Nephron progenitor cell (in vitro differentiated cells): ENCODE measurements around the gene HHIPL2.
A peak's percentile ranks its signal among the peaks of the same experiment; 100 is the strongest.

ENCODE experiments used
- DNase-seq: peaks from one replicate; pipeline ENCODE4 v3.0.0; 2021
- H3K27ac Mint-ChIP-seq: 2 replicates; pipeline ENCODE4 v1.8.0; 2021; ENCODE audit warnings: mild to moderate bottlenecking, moderate library complexity, mixed read lengths
- H3K27me3 Mint-ChIP-seq: 2 replicates; pipeline ENCODE4 v1.8.0; 2021; ENCODE audit warnings: mild to moderate bottlenecking, low read depth, mixed read lengths; ENCODE audit not compliant: poor library complexity
- H3K36me3 Mint-ChIP-seq: 2 replicates; pipeline ENCODE4 v1.8.0; 2021; ENCODE audit warnings: low read depth, mixed read lengths
- H3K4me1 Mint-ChIP-seq: 2 replicates; pipeline ENCODE4 v1.8.0; 2021; ENCODE audit warnings: mixed read lengths
- H3K4me3 Mint-ChIP-seq: 2 replicates; pipeline ENCODE4 v1.8.0; 2021; ENCODE audit warnings: mild to moderate bottlenecking, moderate library complexity, mixed read lengths
- H3K9me3 Mint-ChIP-seq: 2 replicates; pipeline ENCODE4 v1.8.0; 2021; ENCODE audit warnings: mild to moderate bottlenecking, moderate library complexity, mixed read lengths
- CTCF ChIP-seq: fragments of 200-600 bp; sonication (generic); IDR thresholded peaks from 2 replicates; pipeline ENCODE4 v1.5.0; 2021; ENCODE audit warnings: antibody characterized with exemption

Gene HHIPL2

GRCh38 chr1:222561656-222562055, 13.8 kb upstream of the HHIPL2 start:
- Mint-ChIP-seq H3K27ac (no peak overlapping the region), H3K4me3 (no peak overlapping the region), H3K9me3 (no peaks in the 10 kb centered on the region), H3K36me3 (peaks cover 50% of the 10 kb centered on the region), H3K4me1 (no peaks in the 10 kb centered on the region), H3K27me3 (no peaks in the 10 kb centered on the region)
- DNase-seq: no peak
- no peak for TF ChIP-seq CTCF

GRCh38 chr1:222557574-222557973, 9.7 kb upstream of the HHIPL2 start:
- peaks cover 2% of the 10 kb centered on the region for H3K27me3 Mint-ChIP-seq
- no peak overlapping the region for H3K4me3 Mint-ChIP-seq
- peaks cover 33% of the 10 kb centered on the region for H3K36me3 Mint-ChIP-seq
- no peak for DNase-seq
- no peaks in the 10 kb centered on the region for H3K4me1 Mint-ChIP-seq
- TF ChIP-seq CTCF: no peak
- H3K9me3 Mint-ChIP-seq: no peaks in the 10 kb centered on the region
- H3K27ac Mint-ChIP-seq: no peak overlapping the region

DNA sequence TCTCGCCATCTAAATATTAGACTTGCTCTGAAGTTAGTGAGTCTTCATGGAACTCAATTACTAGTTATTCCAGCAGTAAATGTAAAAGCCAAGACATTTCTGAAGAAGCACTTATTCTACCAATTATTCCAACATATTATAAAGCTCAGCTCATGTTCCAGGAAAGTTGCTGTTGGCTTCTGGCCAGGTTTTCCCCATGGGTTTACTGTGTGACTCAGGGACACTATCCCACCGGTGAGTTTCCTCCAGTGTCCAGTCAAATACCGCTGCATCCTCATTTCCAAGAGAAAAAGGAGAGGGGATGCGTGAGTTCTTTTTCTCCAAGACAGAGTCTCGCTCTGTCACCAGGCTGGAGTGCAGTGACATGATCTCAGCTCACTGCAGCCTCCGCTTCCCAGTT, 9.2 kb upstream of the HHIPL2 start:
- no peak for DNase-seq
- H3K36me3 Mint-ChIP-seq: peaks cover 30% of the 10 kb centered on the region
- no peaks in the 10 kb centered on the region for H3K4me1 Mint-ChIP-seq
- H3K4me3 Mint-ChIP-seq: no peak overlapping the region
- no peak overlapping the region for H3K27ac Mint-ChIP-seq
- no peaks in the 10 kb centered on the region for H3K9me3 Mint-ChIP-seq
- peaks cover 5% of the 10 kb centered on the region for H3K27me3 Mint-ChIP-seq
- no peak for TF ChIP-seq CTCF

- H3K4me1 Mint-ChIP-seq: no peaks in the 10 kb centered on the region
- peaks cover 5% of the 10 kb centered on the region for H3K27me3 Mint-ChIP-seq
- peak overlapping the region; percentile 16 for H3K27ac Mint-ChIP-seq
- TF ChIP-seq CTCF: no peak
- H3K36me3 Mint-ChIP-seq: peaks cover 25% of the 10 kb centered on the region
- no peak for DNase-seq
- no peak overlapping the region for H3K4me3 Mint-ChIP-seq
- no peaks in the 10 kb centered on the region for H3K9me3 Mint-ChIP-seq
Measured at GRCh38 chr1:222555992-222556615, 8.2 kb upstream of the HHIPL2 start.

GRCh38 chr1:222554177-222554576, 6.3 kb upstream of the HHIPL2 start:
- H3K4me1 Mint-ChIP-seq: no peaks in the 10 kb centered on the region
- H3K27ac Mint-ChIP-seq: peak overlapping the region; percentile 21
- H3K27me3 Mint-ChIP-seq: peaks cover 5% of the 10 kb centered on the region
- DNase-seq: no peak
- no peaks in the 10 kb centered on the region for H3K9me3 Mint-ChIP-seq
- TF ChIP-seq CTCF: no peak
- no peak overlapping the region for H3K4me3 Mint-ChIP-seq
- peaks cover 14% of the 10 kb centered on the region for H3K36me3 Mint-ChIP-seq

GRCh38 chr1:222552882-222553281, 5.0 kb upstream of the HHIPL2 start:
- H3K36me3 Mint-ChIP-seq: peaks cover 13% of the 10 kb centered on the region
- H3K9me3 Mint-ChIP-seq: peaks cover 5% of the 10 kb centered on the region
- DNase-seq: no peak
- H3K4me1 Mint-ChIP-seq: peaks cover 8% of the 10 kb centered on the region
- H3K27me3 Mint-ChIP-seq: peaks cover 5% of the 10 kb centered on the region
- H3K27ac Mint-ChIP-seq: no peak overlapping the region
- no peak overlapping the region for H3K4me3 Mint-ChIP-seq
- TF ChIP-seq CTCF: no peak
